COLO668 (cell line): ENCODE results near the gene LRRC8E.
"Not testable (repeated sequence)": the region's sequence is repeated elsewhere in the genome, so short reads cannot be mapped to it uniquely, and the experiment has no call there.

Experiments used
- DNase-seq: peaks from one replicate; lab custom pipeline; 2025; ENCODE audit not compliant: unreplicated experiment; lab: John Stamatoyannopoulos, UW

LRRC8E gene

GRCh38 chr19:7907544-7907943 is 19.2 kb downstream of the LRRC8E start:
- no peak for DNase-seq

DNA sequence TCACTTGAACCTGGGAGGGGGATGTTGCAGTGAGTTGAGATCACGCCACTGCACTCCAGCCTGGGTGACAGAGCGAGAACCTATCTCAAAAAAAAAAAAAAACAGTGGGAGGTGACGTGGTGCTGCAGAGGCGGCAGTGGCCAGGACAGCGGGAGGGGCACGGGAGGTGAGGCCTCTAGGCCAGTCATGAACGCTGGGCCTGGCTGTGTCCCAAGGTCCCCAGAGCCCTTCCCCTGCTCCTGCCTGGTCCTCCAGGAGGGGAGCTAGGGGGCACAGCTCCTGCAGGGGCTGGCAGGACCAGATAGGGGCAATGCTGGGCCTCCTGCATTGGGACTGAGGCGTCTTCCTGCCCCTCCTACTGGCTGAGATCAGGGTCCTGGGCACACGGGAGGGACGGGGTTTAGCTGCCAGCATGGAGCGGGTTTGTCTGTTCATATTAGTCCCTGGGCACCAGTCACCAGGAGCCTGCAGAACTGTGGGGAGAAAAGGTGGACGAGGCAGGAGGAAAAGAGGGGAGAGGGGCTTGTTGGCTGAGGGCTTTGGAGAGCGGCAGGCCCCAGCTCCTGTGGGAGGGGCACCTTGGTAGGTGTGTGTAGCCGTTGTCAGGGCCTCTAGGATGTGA is 19.9 kb downstream of the LRRC8E start:
- no peak for DNase-seq

DNA sequence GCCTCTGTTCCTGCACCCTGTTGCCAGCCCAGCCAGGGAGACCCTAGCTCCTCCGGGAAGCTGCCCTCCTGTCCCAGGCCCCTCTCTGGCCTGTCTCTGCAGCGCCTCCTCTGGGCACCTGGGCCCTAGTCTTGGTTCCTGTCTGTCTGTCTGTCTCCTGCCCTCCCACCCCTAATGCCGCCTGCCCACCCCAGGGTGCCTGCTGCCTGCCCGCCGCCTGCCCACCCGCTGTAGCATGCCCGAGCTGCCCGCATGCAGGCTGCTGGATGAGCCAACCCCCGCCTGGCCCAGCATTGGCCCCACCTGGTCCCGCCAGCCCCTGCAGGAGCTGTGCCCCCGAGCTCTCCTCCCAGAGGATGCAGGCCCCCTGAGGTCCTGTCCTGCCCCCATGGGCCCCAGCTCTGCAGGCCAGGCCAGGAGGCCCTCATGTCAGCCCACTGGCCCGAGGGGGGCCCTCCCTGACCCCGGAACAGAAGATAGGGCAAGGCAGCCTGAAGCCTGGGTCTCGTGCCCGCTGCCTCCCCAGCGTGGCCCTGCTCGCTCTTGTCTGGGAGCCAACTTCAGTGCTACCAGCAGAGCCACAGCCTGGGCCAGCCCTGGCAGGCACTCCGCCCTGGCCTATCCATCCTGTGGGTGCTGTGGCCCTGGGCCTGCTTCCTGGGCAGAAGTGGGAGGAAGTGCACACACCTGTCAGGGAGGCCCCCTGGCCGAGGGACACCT is 20.6 kb downstream of the LRRC8E start:
- DNase-seq = no peak

DNA sequence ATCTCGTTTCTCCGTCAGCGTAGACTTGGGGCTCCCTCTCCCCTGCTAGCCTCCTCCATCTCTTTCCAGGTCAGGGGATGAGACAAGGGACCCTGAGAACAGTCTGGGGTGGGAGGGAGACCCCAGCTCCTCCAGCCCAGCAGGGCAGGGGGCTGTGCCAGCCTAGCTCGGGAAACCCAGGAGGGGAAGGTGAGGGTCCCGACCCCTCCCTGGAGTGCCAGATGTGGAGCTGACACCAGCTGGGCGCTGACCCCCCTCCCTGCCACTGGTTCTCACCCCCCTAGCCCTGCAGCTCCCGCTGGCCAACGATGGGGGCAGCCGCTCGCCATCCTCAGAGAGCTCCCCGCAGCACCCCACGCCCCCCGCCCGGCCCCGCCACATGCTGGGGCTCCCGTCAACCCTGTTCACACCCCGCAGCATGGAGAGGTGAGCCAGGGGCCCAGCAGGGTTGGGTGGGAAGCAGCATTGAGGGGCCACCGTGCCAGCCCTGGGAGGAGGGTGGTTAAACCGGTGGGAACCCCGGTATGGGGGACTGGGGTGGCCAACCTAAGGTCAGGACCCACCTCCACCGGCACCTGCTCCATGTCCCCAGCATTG is 21.3 kb downstream of the LRRC8E start:
- DNase-seq = no peak

DNA sequence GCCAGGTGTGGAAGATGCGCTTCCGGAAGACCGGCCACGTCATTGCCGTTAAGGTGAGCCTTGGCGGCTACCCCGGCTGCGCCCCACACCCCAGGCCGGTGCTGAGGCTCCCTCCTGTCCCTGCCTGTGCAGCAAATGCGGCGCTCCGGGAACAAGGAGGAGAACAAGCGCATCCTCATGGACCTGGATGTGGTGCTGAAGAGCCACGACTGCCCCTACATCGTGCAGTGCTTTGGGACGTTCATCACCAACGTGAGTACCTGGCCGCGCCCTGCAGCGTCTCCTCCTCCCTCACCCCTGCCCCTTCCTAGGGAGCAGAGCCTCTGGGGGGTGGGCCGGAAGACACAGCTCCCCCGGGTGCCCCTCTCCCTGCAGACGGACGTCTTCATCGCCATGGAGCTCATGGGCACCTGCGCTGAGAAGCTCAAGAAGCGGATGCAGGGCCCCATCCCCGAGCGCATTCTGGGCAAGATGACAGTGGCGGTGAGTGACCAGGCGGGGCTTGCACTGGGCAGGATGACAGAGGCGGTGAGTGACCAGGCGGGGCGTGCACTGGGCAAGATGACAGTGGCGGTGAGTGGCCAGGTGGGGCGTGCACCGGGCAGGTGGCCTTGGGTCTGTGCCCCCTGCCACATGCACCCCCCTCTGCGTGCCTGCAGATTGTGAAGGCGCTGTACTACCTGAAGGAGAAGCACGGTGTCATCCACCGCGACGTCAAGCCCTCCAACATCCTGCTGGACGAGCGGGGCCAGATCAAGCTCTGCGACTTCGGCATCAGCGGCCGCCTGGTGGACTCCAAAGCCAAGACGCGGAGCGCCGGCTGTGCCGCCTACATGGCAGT is 22.2 kb downstream of the LRRC8E start:
- DNase-seq = no peak

DNA sequence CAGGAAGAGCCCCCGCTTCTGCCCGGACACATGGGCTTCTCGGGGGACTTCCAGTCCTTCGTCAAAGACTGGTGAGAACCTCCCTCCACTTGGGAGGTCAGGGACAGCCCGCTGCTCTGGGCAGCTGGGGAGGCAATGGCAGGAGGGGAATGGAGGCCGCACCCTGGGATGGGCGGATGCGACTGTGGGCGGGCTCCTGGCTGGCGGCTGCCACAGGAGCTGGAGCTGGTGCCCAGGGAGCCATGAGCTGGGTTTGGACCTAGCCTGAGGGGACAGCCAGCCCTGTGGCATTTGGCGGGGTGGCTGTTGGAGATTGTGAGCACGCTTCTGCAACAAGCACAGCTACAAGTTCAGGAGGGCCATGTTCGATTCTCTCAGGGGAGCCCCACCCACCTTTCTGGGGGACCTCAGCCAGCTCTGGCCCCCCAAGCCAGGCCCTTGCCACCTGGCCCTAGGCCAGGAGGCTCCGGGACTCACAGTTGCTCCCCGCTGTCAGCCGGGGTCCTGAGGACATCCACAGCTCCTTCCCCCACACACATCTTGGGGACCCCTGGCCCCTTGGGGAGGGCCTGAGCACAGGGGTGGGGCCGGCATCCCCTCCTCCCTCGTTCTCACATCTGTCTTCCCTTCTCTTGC is 23.3 kb downstream of the LRRC8E start:
- DNase-seq = no peak

DNA sequence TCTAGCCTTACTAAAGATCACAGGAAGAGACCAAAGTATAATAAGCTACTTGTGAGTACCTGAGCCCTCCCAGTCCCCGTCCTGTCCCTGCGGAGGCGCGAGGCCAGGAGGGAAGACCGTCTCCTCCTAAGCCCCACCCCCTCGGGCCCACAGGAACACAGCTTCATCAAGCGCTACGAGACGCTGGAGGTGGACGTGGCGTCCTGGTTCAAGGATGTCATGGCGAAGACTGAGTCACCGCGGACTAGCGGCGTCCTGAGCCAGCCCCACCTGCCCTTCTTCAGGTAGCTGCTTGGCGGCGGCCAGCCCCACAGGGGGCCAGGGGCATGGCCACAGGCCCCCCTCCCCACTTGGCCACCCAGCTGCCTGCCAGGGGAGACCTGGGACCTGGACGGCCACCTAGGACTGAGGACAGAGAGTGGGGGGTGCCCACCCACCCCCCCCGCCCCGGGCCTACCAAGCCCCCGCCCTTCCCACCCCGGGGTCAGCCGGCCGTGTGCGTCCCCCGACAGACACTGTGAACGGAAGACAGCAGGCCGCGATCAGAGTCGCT is 23.9 kb downstream of the LRRC8E start:
- DNase-seq = no peak

- DNase-seq = no peak
Measured at GRCh38 chr19:7912697-7913564, 24.6 kb downstream of the LRRC8E start.

DNA sequence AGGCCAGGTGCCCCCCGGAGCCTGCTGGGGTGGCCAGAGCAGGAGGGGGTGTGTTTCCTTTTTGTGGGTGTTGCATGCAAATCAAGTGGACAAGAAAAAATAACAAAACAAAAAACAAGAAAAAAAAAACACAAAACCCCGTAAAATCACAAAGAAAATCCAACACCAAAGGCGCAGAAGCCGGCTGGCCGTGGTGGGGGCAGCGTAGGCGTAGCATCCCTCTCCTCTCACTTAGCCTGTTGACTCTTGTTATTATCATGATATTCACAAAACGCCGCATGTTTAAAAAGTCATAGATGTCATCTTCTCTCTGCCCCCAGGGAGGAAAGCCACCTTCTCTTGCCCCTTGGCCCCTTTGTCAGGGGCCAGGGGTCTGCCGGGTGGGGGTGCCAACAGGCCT is 25.3 kb downstream of the LRRC8E start:
- DNase-seq = no peak

DNA sequence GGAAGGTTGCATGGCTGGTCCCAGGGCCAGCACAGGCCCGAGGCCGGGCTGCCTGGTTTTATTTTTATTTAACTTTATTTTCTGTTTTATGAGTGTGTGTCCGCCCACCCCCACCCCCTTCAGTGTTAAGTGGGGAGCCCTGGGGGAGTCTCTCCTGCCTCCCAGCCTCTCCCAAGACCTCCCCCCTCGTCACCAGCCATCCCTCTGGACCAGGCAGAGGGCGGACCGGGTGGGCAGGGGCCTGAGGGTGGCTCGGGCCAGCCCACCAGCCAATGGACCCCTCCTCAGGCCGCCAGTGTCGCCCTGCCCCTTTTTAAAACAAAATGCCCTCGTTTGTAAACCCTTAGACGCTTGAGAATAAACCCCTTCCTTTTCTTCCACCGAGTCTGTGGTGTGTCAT is 25.8 kb downstream of the LRRC8E start:
- no peak for DNase-seq

DNA sequence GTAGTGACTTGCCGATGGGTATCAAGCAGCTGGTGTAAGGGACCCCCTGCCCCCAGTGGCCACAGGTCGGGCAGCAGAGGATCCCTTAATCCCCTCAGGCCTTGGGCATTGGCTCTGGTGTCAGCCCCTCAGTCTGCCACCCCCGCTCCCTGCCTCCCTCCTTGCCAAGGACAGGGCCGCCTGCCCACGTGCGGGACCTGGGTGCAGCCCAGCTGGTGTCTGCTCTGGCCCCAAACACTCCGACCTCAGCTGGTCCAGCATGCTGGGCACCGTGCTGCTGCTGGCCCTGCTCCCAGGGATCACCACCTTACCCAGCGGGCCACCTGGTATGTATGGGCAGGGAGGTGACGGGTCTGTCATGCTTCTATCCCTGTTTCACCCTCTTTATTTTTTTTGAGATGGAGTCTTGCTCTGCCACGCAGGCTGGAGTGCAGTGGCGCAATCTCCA is 26.3 kb downstream of the LRRC8E start, which contains the start of gene TGFBR3L:
Gene TGFBR3L (plus strand): TSS at position 233 of the 448 bp plus-strand sequence.
- no peak for DNase-seq

DNA sequence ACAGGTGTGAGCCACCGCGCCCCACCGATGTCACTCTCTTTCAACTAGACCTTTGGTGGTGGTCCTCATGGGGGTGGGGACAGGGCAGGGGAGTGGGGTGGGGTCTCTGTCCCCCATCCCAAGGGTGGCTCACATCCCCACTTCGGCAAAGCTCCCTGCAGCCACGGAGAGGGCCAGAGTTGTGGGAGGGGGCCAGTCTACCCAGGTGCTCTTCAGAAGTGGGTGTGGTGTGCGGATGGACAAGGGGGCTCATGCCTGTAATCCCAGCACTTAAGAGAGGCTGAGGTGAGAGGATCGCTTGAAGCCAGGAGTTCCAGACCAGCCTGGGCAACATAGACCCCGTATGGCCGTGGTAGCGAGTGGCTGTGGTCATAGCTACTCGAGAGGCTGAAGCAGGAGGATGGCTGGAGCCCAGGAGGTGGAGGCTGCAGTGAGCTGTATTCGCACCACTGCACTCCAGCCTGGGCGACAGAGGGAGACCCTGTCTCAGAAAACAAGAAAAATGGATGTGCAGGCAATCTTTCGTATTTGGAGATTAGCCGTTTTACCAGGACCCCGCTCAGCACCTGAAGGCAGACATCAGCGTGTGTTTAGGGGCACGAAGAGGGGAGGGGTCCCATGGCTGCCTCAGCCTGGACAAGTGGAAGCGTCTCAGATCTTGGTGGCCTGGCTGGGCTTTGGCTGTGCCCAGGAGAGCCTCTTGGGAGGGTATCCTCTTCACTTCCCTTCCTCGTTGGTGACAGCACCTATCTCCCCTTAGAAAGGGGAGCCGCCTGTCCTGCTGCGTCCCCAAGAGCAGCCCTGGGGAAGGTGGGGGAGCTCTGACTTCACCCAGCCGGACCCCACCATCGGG is 27.2 kb downstream of the LRRC8E start:
- no peak for DNase-seq

DNA sequence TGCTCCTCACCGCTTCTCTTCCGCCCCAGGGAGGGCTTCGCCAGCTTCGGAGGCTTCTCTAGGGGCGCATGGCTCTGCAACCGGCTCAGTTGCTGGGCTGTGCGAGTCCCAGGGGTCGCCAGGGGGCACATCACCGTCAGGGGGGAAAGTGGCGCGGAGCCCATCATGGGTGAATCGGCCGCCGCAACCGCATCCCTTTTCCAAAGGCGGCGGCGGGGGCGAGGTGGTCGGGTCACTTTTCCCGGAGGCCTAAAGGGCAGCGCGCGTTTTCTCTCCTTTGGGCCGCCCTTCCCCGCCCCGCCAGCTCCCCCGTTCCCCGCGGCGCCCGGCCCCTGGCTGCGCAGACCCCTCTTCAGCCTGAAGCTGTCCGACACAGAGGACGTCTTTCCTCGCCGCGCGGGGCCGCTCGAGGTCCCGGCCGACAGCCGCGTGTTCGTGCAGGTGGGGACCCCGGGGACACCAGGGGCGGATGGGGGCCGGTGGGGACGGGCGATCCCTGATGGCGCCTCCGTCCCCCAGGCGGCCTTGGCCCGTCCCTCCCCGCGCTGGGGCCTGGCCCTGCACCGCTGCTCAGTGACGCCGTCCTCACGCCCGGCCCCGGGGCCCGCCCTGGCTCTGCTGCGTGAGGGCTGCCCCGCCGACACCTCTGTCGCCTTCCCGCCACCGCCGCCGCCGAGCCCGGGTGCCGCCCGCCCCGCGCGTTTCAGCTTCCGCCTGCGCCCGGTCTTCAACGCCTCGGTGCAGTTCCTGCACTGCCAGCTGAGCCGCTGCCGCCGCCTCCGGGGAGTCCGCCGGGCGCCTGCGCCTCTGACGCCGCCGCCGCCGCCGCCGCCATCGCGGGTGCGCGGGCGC is 28.0 kb downstream of the LRRC8E start:
- DNase-seq = peak; percentile 39

- DNase-seq = no peak
Measured at GRCh38 chr19:7916955-7917266, 28.6 kb downstream of the LRRC8E start.

GRCh38 chr19:7917267-7918061 is 29.2 kb downstream of the LRRC8E start:
- DNase-seq = peak; percentile 67

- not testable (repeated sequence) for DNase-seq
Measured at GRCh38 chr19:7918062-7918614, 29.8 kb downstream of the LRRC8E start.
